Thyroid gland (tissue), 4 donors: ENCODE results near the gene BTNL9.

Experiments used
- POLR2A ChIP-seq, 2 donors: fragments of 450-650 bp; IDR thresholded peaks; one replicate each; pipeline ENCODE4 v1.6.1; 2017; ENCODE audit warnings: antibody characterized with exemption in 2 of 2, mild to moderate bottlenecking in 2 of 2, moderate library complexity in 1 of 2
- TF ChIP-seq, protein P1 (sequence below), 6 experiments: fragments of 200-600 bp in 3 of 6; fragments of 450-650 bp in 3 of 6; sonication (generic) in 3 of 6; IDR thresholded peaks; one replicate each; pipeline ENCODE4 v1.5.1; 2016 to 2019; ENCODE audit warnings: antibody characterized with exemption in 6 of 6, mild to moderate bottlenecking in 2 of 6, inconsistent platforms in 1 of 6, moderate library complexity in 1 of 6

DNA sequence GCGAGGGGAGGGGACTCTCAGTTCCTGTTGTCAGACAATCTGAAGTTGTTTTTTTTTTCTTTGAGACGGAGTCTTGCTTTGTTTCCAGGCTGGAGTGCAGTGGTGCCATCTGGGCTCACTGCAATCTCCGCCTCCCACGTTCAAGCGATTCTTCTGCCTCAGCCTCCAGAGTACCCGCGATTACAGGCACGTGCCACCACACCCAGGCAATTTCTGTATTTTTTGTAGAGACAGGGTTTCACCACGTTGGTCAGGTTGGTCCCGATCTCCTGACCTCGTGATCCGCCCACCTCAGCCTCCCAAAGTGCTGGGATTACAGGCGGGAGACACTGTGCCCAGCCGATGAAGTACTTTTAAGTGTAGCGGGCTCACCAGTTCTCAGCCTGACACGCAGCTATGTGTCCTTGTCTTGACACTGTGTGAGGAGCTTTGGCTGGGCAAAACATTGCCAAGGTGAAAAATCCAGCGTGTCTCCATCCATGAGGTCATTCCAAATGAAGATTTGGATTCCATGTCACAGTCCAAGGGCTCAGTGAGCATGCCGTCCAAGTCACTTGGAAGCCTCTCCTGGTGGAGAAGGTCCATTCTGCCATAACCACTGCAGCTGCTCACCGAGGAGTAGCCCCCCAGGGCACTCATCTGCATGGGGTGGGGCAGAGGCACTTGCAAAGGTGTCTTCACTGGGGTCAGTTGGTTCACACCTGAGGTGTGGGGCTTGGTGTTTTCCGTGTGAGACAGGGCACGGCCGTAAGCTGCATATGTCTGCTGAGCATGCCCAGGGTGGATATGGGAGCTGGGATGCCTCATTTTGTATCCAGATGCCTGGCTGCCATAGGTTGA is 58.9 kb downstream of the BTNL9 start:
- TF ChIP-seq, protein P1, sequence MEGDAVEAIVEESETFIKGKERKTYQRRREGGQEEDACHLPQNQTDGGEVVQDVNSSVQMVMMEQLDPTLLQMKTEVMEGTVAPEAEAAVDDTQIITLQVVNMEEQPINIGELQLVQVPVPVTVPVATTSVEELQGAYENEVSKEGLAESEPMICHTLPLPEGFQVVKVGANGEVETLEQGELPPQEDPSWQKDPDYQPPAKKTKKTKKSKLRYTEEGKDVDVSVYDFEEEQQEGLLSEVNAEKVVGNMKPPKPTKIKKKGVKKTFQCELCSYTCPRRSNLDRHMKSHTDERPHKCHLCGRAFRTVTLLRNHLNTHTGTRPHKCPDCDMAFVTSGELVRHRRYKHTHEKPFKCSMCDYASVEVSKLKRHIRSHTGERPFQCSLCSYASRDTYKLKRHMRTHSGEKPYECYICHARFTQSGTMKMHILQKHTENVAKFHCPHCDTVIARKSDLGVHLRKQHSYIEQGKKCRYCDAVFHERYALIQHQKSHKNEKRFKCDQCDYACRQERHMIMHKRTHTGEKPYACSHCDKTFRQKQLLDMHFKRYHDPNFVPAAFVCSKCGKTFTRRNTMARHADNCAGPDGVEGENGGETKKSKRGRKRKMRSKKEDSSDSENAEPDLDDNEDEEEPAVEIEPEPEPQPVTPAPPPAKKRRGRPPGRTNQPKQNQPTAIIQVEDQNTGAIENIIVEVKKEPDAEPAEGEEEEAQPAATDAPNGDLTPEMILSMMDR (IDR thresholded peaks at IDR 0.05) = no peak
- TF ChIP-seq POLR2A (IDR thresholded peaks at IDR 0.05) = no peak
